C4-2B (cell line): ENCODE results near the gene UBE3C.
"Not testable (repeated sequence)": the region's sequence is repeated elsewhere in the genome, so short reads cannot be mapped to it uniquely, and the experiment has no call there.

Experiments
- H3K27ac ChIP-seq: fragments of 450-650 bp; 2 replicates; pipeline ENCODE4 v1.5.1; 2017
- CTCF ChIP-seq: fragments of 450-650 bp; conservative IDR thresholded peaks from 2 replicates; pipeline ENCODE4 v1.5.1; 2017; ENCODE audit warnings: mild to moderate bottlenecking
- ZFX ChIP-seq: fragments of 450-650 bp; IDR thresholded peaks from 2 replicates; pipeline ENCODE4 v1.6.1; 2017

The UBE3C gene

GRCh38 chr7:157273208-157274093, 134.7 kb downstream of the UBE3C start:
- H3K27ac ChIP-seq: peak overlapping the region; percentile 17
- TF ChIP-seq CTCF: peak; percentile 100
- no peak for TF ChIP-seq ZFX

- H3K27ac ChIP-seq: not testable (repeated sequence)
Measured at GRCh38 chr7:157274094-157274634, 135.4 kb downstream of the UBE3C start.

GRCh38 chr7:157274991-157275427, 136.3 kb downstream of the UBE3C start:
- TF ChIP-seq ZFX (no peak), CTCF (no peak)
- H3K27ac ChIP-seq: no peak overlapping the region

- TF ChIP-seq CTCF: no peak
- TF ChIP-seq ZFX: no peak
- H3K27ac ChIP-seq: no peak overlapping the region
Measured at GRCh38 chr7:157276091-157276561, 137.4 kb downstream of the UBE3C start.

- H3K27ac ChIP-seq: no peak overlapping the region
- TF ChIP-seq ZFX (no peak), CTCF (no peak)
Measured at GRCh38 chr7:157276731-157277562, 138.2 kb downstream of the UBE3C start.

- H3K27ac ChIP-seq: not testable (repeated sequence)
Measured at GRCh38 chr7:157277568-157277967, 138.8 kb downstream of the UBE3C start.

GRCh38 chr7:157278167-157278790, 139.6 kb downstream of the UBE3C start:
- no peak overlapping the region for H3K27ac ChIP-seq
- no peak for TF ChIP-seq ZFX
- TF ChIP-seq CTCF: no peak
